Activated naive CD4-positive, alpha-beta T cell treated with anti-CD3 and anti-CD28 coated beads, Interleukin-2, amount 50 U/mL, for 24 hours (primary cell): Measurements from ENCODE around the gene CCNT2.
A peak's percentile ranks its signal among the peaks of the same experiment; 100 is the strongest.

Source experiments
- H3K27ac Mint-ChIP-seq: one replicate; pipeline ENCODE4 v1.8.0; 2021; ENCODE audit warnings: mild to moderate bottlenecking, mixed read lengths
- H3K27me3 Mint-ChIP-seq: one replicate; pipeline ENCODE4 v1.8.0; 2021; ENCODE audit warnings: mixed read lengths
- H3K36me3 Mint-ChIP-seq: one replicate; pipeline ENCODE4 v1.8.0; 2021; ENCODE audit warnings: mixed read lengths
- H3K4me1 Mint-ChIP-seq: one replicate; pipeline ENCODE4 v1.8.0; 2021; ENCODE audit warnings: mixed read lengths
- H3K4me3 Mint-ChIP-seq: one replicate; pipeline ENCODE4 v1.8.0; 2021; ENCODE audit warnings: mild to moderate bottlenecking, mixed read lengths
- H3K9me3 Mint-ChIP-seq: one replicate; pipeline ENCODE4 v1.8.0; 2021; ENCODE audit warnings: mixed read lengths

CCNT2 gene

DNA sequence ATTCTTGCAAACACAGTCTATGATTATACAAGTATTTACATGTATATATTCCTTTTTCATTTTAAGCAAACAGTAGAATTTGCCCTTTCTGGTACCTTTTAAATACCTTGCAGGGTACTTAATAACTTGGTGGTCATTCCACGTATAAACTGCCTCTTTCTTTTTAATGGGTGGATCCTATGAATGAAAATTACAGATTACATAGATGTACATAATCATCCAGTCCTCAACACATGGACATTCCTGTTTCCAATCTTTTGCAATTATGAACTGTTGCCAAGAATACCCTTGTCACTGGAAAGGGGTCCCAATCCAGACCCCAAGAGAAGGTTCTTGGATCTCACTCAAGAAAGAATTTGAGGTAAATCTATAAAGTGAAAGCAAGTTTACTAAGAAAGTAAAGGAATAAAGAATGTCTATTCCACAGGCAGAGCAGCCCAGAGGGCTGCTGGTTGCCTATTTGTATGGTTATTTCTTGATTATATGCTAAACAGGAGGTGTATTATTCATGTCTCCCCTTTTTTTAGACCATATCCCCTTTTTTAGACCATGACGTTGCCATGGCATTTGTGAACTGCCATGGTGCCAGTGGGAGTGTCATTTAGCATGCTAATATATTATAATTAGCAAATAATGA is 7.7 kb upstream of the CCNT2 start:
- Mint-ChIP-seq H3K36me3 (peaks cover 11% of the 10 kb centered on the region), H3K27ac (no peak overlapping the region), H3K9me3 (peaks cover 11% of the 10 kb centered on the region), H3K4me1 (peaks cover 3% of the 10 kb centered on the region), H3K27me3 (no peaks in the 10 kb centered on the region), H3K4me3 (no peak overlapping the region)

- Mint-ChIP-seq H3K4me1 (peaks cover 3% of the 10 kb centered on the region), H3K9me3 (peaks cover 11% of the 10 kb centered on the region), H3K36me3 (peaks cover 9% of the 10 kb centered on the region), H3K27ac (no peak overlapping the region), H3K4me3 (no peak overlapping the region), H3K27me3 (no peaks in the 10 kb centered on the region)
Measured at GRCh38 chr2:134911400-134911785, 7.2 kb upstream of the CCNT2 start.

GRCh38 chr2:134912361-134912760 is 6.3 kb upstream of the CCNT2 start:
- Mint-ChIP-seq H3K4me3 (no peak overlapping the region), H3K9me3 (peaks cover 11% of the 10 kb centered on the region), H3K4me1 (peaks cover 11% of the 10 kb centered on the region), H3K36me3 (peaks cover 8% of the 10 kb centered on the region), H3K27me3 (no peaks in the 10 kb centered on the region), H3K27ac (no peak overlapping the region)

DNA sequence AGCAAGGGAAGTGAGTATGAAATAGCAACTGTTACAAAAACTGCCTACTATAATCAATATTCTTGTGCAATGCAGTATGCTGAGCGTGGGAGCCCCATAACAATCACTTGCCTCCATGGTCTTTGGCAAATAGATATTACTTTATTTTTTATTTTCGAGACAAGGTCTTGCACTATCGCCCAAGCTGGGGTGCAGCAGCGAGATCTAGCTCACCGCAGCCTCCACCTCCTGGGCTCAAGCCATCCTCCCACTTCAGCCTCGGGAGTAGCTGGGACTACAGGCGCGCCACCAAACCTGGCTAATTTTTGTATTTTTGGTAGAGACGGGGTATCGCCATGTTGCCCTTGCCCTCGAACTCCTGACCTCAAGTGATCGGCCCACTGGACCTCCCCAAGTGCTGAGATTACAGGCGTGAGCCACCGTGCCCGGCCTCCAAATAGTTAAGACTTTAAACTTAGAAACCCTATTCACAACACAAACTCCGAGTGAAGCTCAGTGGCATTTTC is 1.2 kb upstream of the CCNT2 start:
- Mint-ChIP-seq H3K4me3 (peak overlapping the region; percentile 99), H3K36me3 (peaks cover 7% of the 10 kb centered on the region), H3K9me3 (no peaks in the 10 kb centered on the region), H3K4me1 (peaks cover 34% of the 10 kb centered on the region), H3K27me3 (no peaks in the 10 kb centered on the region), H3K27ac (peak overlapping the region; percentile 99)

DNA sequence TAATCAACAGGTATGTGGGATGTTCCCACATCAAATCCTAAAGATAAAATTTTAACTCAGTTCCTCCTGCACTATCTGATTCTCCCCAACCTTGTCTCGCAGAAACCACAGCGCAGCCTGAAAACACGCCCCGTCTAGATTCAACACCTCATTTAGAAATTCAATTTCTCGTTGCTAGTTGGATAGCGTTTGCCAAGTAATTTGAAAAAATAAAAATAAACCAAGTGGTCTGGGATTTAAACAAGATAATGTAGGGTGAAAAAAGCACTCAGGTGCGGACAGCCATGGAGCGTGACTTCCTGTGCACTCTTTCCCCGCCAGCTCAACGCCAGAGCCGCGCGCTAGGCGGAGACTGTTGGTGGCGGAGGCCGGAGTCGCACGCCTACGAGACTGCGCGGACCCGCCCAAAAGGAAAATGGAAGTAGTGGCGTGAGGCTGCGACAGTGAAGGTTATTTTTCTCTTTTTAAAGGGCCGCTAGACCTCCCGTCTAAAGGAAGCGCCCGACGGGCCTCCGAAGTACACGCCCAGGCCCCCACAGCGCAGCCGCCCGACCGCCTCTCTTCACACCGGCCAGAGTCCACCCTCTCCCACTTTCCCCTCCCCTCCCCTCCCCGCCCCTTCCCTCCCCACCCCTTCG is 615 bp upstream of the CCNT2 start:
- Mint-ChIP-seq H3K27me3 (no peaks in the 10 kb centered on the region), H3K36me3 (peaks cover 7% of the 10 kb centered on the region), H3K4me1 (peaks cover 40% of the 10 kb centered on the region), H3K9me3 (no peaks in the 10 kb centered on the region), H3K27ac (peak overlapping the region; percentile 99), H3K4me3 (peak overlapping the region; percentile 99)

- H3K27ac Mint-ChIP-seq: peak overlapping the region; percentile 99
- H3K4me3 Mint-ChIP-seq: peak overlapping the region; percentile 99
- no peaks in the 10 kb centered on the region for H3K9me3 Mint-ChIP-seq
- H3K4me1 Mint-ChIP-seq: peaks cover 56% of the 10 kb centered on the region
- peaks cover 6% of the 10 kb centered on the region for H3K36me3 Mint-ChIP-seq
- H3K27me3 Mint-ChIP-seq: no peaks in the 10 kb centered on the region
Measured at GRCh38 chr2:134919341-134920210, 954 bp downstream of the CCNT2 start.

DNA sequence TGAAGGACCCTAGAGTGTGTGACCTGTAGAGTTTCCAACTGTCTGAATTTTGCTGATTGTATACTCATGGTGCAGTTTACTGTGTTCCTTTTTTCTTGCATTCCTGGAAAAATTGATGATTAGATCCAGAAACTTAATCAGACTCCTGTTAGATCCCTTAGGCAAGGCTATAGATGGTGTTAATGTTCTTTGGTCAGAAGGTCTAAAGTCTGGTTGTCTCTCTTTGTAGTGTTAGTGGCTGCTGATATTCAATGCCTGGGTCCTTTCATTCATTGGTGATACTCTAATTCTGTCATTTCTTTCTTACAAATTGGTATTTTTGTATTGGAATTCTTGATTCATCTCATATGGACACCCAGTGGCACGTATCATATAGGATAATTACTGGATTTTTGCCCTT is 6.3 kb downstream of the CCNT2 start:
- Mint-ChIP-seq H3K27ac (no peak overlapping the region), H3K4me3 (peak overlapping the region; percentile 21), H3K36me3 (peaks cover 12% of the 10 kb centered on the region), H3K27me3 (no peaks in the 10 kb centered on the region), H3K9me3 (no peaks in the 10 kb centered on the region), H3K4me1 (peaks cover 80% of the 10 kb centered on the region)

- peaks cover 16% of the 10 kb centered on the region for H3K36me3 Mint-ChIP-seq
- H3K9me3 Mint-ChIP-seq: no peaks in the 10 kb centered on the region
- H3K27ac Mint-ChIP-seq: peak overlapping the region; percentile 81
- peaks cover 89% of the 10 kb centered on the region for H3K4me1 Mint-ChIP-seq
- peak overlapping the region; percentile 75 for H3K4me3 Mint-ChIP-seq
- no peaks in the 10 kb centered on the region for H3K27me3 Mint-ChIP-seq
Measured at GRCh38 chr2:134926231-134926931, 7.8 kb downstream of the CCNT2 start.

DNA sequence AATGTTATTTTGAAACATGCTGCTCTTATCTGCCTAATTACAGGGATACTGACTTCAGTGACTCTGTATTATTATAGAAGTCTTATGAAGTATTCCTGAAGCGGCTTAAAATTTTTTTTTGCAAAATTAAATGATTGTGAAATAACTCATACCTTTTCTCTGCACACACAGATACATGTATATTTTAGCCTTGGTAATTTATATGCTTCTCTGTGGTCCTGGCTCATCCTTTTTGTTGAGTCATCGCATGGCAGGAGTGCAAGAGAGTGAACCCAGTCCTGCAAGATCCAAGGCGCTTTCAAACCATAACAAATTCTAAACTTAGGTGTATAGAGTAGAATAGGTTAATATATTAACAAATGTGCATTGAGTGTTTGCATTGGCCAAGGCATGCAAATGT is 8.6 kb downstream of the CCNT2 start:
- H3K9me3 Mint-ChIP-seq: no peaks in the 10 kb centered on the region
- no peak overlapping the region for H3K27ac Mint-ChIP-seq
- H3K27me3 Mint-ChIP-seq: no peaks in the 10 kb centered on the region
- peaks cover 19% of the 10 kb centered on the region for H3K36me3 Mint-ChIP-seq
- H3K4me3 Mint-ChIP-seq: peak overlapping the region; percentile 30
- peaks cover 87% of the 10 kb centered on the region for H3K4me1 Mint-ChIP-seq

DNA sequence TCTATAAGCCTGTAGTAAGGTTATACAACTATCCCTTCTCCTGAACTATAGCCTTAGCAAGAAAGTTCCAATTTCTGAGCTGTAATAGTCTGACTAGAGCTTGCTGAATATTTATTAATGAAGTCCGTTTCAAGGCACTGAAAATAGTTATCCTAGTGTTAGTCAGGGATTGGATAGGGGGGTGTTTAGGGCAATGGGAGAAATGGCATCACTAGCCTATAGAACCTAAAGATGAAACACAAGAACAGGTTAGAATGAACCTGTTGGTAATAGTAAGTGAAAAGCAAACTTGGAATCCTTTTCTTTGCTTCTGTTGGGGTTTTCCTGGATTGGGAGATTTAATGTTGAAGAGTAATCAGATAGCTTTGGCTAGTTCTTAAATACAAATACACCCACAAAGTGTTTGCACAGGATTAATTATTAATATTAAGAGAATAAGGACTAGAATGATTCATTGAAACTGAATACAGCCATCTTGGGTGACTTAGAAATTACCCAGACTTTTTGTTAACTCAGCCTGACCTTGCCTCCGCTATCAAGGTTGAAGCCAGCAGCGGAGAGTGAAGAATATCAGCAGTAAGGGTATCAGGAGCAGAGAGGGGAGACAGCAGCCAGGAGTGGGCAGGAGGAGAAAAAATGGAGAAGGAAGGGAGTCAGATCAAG is 14.4 kb downstream of the CCNT2 start:
- no peaks in the 10 kb centered on the region for H3K27me3 Mint-ChIP-seq
- no peaks in the 10 kb centered on the region for H3K9me3 Mint-ChIP-seq
- peaks cover 12% of the 10 kb centered on the region for H3K36me3 Mint-ChIP-seq
- peak overlapping the region; percentile 57 for H3K27ac Mint-ChIP-seq
- peak overlapping the region; percentile 48 for H3K4me3 Mint-ChIP-seq
- peaks cover 75% of the 10 kb centered on the region for H3K4me1 Mint-ChIP-seq

DNA sequence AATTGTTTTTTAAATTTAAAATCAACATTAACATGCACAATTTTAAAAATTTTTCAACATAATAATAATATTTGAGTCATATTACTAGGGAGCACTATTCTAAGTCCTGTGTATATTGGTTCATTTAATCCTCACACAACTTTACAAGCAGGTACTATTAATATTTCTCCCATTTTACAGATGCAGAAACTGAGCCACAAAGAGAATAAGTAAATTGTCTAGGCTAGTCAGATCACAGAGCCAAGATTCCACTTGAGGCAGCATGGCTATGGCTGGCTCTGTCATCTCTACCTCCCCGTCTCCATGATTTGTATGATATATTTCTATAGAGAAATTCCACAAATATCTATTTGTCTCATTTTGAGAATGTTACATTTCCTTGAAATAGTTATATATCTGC is 15.1 kb downstream of the CCNT2 start:
- no peaks in the 10 kb centered on the region for H3K27me3 Mint-ChIP-seq
- H3K4me1 Mint-ChIP-seq: peaks cover 76% of the 10 kb centered on the region
- no peaks in the 10 kb centered on the region for H3K9me3 Mint-ChIP-seq
- H3K4me3 Mint-ChIP-seq: peak overlapping the region; percentile 19
- H3K27ac Mint-ChIP-seq: no peak overlapping the region
- peaks cover 12% of the 10 kb centered on the region for H3K36me3 Mint-ChIP-seq

- H3K27ac Mint-ChIP-seq: no peak overlapping the region
- no peaks in the 10 kb centered on the region for H3K27me3 Mint-ChIP-seq
- H3K9me3 Mint-ChIP-seq: no peaks in the 10 kb centered on the region
- peaks cover 76% of the 10 kb centered on the region for H3K4me1 Mint-ChIP-seq
- H3K4me3 Mint-ChIP-seq: peak overlapping the region; percentile 19
- H3K36me3 Mint-ChIP-seq: peaks cover 12% of the 10 kb centered on the region
Measured at GRCh38 chr2:134934150-134934549, 15.5 kb downstream of the CCNT2 start.

DNA sequence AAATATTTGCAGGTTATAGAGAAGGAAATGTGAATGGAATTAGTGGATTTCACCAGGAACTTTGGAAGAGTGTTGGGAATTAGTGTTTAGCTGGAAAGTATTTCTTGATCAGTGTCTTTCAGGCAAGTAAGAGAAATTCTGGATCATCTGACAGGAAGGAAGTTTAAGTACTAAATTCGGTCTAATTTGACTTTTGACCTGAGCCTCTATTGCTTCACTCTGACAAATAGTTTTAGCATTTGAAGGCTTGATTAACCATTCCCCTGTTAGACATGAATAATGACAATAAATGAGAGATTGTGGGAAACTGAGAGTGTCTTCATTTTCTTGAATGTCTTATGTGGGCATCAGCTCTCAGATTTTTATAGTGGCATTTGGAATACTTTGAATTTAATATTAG is 16.0 kb downstream of the CCNT2 start:
- Mint-ChIP-seq H3K36me3 (peaks cover 12% of the 10 kb centered on the region), H3K4me1 (peaks cover 71% of the 10 kb centered on the region), H3K4me3 (no peak overlapping the region), H3K27me3 (no peaks in the 10 kb centered on the region), H3K27ac (no peak overlapping the region), H3K9me3 (no peaks in the 10 kb centered on the region)

DNA sequence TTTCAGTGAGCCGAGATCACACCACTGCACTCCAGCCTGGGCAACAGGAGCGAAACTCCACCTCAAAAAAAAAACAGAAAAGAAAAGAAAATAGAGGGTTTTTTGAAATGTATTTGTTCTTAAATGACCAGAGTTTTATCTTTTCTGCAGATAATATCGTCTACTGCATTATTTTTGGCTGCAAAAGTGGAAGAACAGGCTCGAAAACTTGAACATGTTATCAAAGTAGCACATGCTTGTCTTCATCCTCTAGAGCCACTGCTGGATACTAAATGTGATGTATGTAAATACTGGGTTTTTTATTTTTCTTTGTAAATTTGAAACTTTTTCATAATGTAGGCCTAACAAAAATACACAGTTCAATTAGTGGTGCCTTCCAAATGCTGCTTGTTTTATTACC is 18.1 kb downstream of the CCNT2 start:
- peaks cover 55% of the 10 kb centered on the region for H3K4me1 Mint-ChIP-seq
- no peaks in the 10 kb centered on the region for H3K9me3 Mint-ChIP-seq
- no peak overlapping the region for H3K27ac Mint-ChIP-seq
- H3K36me3 Mint-ChIP-seq: peaks cover 9% of the 10 kb centered on the region
- no peaks in the 10 kb centered on the region for H3K27me3 Mint-ChIP-seq
- H3K4me3 Mint-ChIP-seq: no peak overlapping the region

DNA sequence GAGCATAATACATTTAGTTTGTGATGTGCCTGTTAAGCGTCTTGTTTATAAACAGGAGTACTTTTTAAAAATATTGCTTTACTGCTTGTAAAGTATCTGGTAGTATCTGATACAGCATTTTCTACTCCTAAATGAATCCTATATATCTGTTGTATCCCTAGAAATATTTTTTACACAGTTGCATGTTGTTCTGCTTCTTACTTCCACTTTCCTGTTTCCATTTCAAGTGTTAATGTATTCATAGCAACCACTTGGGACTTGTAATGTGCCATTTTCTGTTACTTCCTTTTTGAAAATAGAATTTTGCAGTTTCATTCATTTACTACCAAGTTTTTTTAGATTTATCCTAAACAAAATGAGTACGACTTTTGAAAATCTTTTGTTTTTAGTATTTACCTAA is 24.9 kb downstream of the CCNT2 start:
- H3K9me3 Mint-ChIP-seq: no peaks in the 10 kb centered on the region
- no peak overlapping the region for H3K4me3 Mint-ChIP-seq
- H3K4me1 Mint-ChIP-seq: peaks cover 40% of the 10 kb centered on the region
- no peaks in the 10 kb centered on the region for H3K27me3 Mint-ChIP-seq
- no peak overlapping the region for H3K27ac Mint-ChIP-seq
- peaks cover 22% of the 10 kb centered on the region for H3K36me3 Mint-ChIP-seq
